ENCODE data around the gene HSD17B12. TPM values are rescaled to one million over a fixed set of nuclear protein-coding genes. Genes with fewer than 3 reads are reported as not detected.
"Not testable (repeated sequence)": the region's sequence is repeated elsewhere in the genome, so short reads cannot be mapped to it uniquely, and the experiment has no call there.

The HSD17B12 gene
- polyA plus RNA-seq, 1 experiment, result 67.7 TPM

DNA sequence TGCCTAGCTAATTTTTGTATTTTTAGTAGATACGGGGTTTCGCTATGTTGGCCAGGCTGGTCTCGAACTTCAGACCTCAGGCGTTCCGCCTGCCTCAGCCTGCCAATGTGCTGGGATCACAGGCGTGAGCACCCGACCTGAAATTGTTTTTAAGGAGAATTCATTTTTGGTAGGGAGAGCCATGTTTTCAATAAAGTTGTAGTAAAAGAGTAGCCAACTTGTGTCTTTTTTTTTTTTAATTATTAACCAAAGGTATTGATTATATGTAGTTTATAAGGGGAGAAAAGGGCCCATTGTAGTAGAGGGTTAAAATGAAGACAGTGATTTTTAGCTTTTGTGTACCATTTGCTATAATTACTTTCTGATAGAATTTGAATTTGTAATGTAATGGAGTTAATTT, 31.6 kb upstream of the HSD17B12 start:
- Histone ChIP-seq H3K36me3 (ENCODE audit: control insufficient read depth, insufficient read depth, low read length) (peaks cover 2% of the 10 kb centered on the region; the same call in 1 of the 2 replicates), H3K27me3 (ENCODE audit: control insufficient read depth, insufficient read depth, low read length) (no peaks in the 10 kb centered on the region), H3K4me3 (ENCODE audit: low read depth, low read length) (no peak overlapping the region)
- POLR2A ChIA-PET, result no interaction called here
- CTCF ChIA-PET, result no interaction called here
- TF ChIP-seq, protein P1, sequence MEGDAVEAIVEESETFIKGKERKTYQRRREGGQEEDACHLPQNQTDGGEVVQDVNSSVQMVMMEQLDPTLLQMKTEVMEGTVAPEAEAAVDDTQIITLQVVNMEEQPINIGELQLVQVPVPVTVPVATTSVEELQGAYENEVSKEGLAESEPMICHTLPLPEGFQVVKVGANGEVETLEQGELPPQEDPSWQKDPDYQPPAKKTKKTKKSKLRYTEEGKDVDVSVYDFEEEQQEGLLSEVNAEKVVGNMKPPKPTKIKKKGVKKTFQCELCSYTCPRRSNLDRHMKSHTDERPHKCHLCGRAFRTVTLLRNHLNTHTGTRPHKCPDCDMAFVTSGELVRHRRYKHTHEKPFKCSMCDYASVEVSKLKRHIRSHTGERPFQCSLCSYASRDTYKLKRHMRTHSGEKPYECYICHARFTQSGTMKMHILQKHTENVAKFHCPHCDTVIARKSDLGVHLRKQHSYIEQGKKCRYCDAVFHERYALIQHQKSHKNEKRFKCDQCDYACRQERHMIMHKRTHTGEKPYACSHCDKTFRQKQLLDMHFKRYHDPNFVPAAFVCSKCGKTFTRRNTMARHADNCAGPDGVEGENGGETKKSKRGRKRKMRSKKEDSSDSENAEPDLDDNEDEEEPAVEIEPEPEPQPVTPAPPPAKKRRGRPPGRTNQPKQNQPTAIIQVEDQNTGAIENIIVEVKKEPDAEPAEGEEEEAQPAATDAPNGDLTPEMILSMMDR (IDR thresholded peaks at IDR 0.05; ENCODE audit: insufficient read depth, low read depth, low read length), result no peak
- no peak for DNase-seq (ENCODE audit: low read depth)

DNA sequence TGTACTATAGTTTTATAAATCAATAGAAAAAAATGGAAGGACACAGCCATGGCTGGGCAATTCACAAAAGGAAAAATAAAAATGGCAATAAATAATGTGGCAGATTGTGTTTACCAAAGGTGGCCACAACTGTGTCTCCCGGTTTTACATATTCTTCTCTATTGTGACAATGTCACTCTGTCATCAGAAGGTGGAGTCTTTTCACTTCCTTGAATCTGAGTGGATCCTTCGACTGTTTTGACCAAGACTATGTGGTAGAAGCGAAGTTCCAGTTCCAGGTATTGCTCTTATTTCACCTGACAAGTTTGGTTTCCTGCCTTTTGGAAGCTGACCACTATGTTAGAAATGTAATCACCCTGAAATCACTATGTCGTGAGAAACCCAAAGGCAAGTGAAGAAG, 31.0 kb upstream of the HSD17B12 start:
- Histone ChIP-seq H3K27me3 (ENCODE audit: control insufficient read depth, insufficient read depth, low read length) (no peaks in the 10 kb centered on the region), H3K4me3 (ENCODE audit: low read depth, low read length) (no peak overlapping the region), H3K36me3 (ENCODE audit: control insufficient read depth, insufficient read depth, low read length) (peaks cover 2% of the 10 kb centered on the region; the same call in 1 of the 2 replicates)
- CTCF ChIA-PET, result no interaction called here
- TF ChIP-seq, protein P1 (IDR thresholded peaks at IDR 0.05; ENCODE audit: insufficient read depth, low read depth, low read length), result no peak
- POLR2A ChIA-PET, result no interaction called here
- no peak for DNase-seq (ENCODE audit: low read depth)

DNA sequence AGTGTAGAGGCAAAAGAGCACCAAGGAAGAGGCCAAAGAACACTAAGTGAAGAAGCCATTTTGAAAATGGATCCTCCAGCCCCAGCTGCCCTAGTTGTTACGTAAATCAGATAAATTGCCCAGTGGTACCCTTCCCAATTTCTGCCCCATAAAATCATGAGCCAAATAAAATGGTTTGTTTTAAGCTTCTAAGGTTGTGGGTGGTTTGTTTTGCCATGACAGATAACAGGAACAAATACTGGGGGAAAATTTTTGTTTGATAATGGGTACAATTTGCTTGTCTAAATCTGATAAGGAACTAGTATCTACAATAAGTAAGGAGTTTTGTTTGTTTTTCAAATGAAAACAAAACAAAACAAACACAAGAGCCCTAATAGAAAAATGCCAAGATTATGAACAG, 30.6 kb upstream of the HSD17B12 start:
- H3K4me3 ChIP-seq (ENCODE audit: low read depth, low read length), result no peak overlapping the region
- peaks cover 2% of the 10 kb centered on the region; the same call in 1 of the 2 replicates for H3K36me3 ChIP-seq (ENCODE audit: control insufficient read depth, insufficient read depth, low read length)
- no peaks in the 10 kb centered on the region for H3K27me3 ChIP-seq (ENCODE audit: control insufficient read depth, insufficient read depth, low read length)
- POLR2A ChIA-PET, result no interaction called here
- CTCF ChIA-PET, result no interaction called here
- TF ChIP-seq, protein P1 (IDR thresholded peaks at IDR 0.05; ENCODE audit: insufficient read depth, low read depth, low read length), result no peak
- DNase-seq (ENCODE audit: low read depth), result no peak

DNA sequence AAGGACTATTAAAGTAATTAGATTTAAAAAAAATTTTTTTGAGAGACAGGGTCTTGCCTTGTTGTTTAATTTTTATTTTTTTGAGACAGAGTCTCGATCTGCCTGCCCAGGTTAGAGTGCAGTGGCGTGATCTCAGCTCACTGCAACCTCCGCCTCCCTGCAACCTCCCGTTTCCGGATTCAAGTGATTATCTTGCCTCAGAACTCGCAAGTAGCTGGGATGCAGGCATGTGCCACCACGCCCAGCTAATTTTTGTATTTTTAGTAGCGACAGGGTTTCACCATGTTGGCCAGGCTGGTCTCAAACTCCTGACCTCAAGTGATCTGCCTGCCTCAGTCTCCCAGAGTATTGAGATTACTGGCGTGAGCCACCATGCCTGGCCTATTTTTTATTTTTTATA, 17.5 kb upstream of the HSD17B12 start:
- CTCF ChIA-PET; H3K36me3 ChIP-seq (ENCODE audit: control insufficient read depth, insufficient read depth, low read length); POLR2A ChIA-PET; DNase-seq (ENCODE audit: low read depth); H3K4me3 ChIP-seq (ENCODE audit: low read depth, low read length); H3K27me3 ChIP-seq (ENCODE audit: control insufficient read depth, insufficient read depth, low read length): not testable (repeated sequence)

DNA sequence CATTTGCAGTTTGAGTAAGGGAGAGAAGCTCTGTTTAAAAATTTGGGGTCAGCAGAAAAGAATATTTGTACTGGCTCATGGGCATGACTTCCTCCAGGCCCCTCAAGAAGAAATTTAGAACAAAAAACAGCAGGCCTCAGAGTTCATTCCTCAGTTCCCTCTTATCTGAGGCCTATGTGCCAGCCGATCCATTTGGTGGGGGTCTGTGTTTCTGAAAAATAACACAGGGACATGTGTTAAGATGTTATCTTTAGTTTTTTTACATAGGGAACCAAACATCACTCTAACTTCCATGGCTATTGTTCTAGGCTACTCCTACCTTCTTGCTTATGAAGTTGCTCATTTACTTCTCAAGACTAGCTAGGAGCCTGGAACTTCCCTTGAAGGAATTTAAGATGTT, 16.2 kb upstream of the HSD17B12 start:
- TF ChIP-seq, protein P1 (IDR thresholded peaks at IDR 0.05; ENCODE audit: insufficient read depth, low read depth, low read length), result no peak
- no peak for DNase-seq (ENCODE audit: low read depth)
- H3K27me3 ChIP-seq (ENCODE audit: control insufficient read depth, insufficient read depth, low read length), result no peaks in the 10 kb centered on the region
- no peak overlapping the region for H3K4me3 ChIP-seq (ENCODE audit: low read depth, low read length)
- H3K36me3 ChIP-seq (ENCODE audit: control insufficient read depth, insufficient read depth, low read length), result no peaks in the 10 kb centered on the region
- CTCF ChIA-PET, result no interaction called here
- POLR2A ChIA-PET, result no interaction called here

DNA sequence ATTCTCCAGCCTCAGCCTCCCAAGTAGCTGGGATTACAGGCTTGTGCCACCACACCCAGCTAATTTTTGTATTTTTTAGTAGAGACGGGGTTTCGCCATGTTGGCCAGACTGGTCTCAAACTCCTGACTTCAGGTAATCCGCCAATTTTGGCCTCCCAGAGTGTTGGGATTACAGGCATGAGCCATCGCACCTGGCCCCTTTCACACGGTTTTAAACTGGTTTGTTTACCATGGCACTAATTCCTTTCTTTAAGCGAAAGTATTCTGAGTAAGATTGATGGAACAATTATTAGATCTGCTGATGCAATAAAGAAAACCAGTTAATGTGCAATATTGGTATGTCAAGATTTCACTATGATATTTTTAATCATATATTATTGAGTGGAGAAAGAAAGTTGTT, 9.3 kb upstream of the HSD17B12 start:
- H3K4me3 ChIP-seq (ENCODE audit: low read depth, low read length); CTCF ChIA-PET; H3K27me3 ChIP-seq (ENCODE audit: control insufficient read depth, insufficient read depth, low read length); POLR2A ChIA-PET; DNase-seq (ENCODE audit: low read depth); H3K36me3 ChIP-seq (ENCODE audit: control insufficient read depth, insufficient read depth, low read length): not testable (repeated sequence)

Data from BJ (cell line).